Fibroblast of peridontal ligament (primary cell): Measurements from ENCODE around the gene KCNH1.
"Not testable (repeated sequence)": the region's sequence is repeated elsewhere in the genome, so short reads cannot be mapped to it uniquely, and the experiment has no call there.

Experiments used
- DNase-seq: peaks from one replicate; pipeline ENCODE4 v3.0.0-alpha.2; 2010; ENCODE audit errors: extremely low read depth

KCNH1 gene

GRCh38 chr1:211007830-211008229 is 126.1 kb downstream of the KCNH1 start:
- no peak for DNase-seq

DNA sequence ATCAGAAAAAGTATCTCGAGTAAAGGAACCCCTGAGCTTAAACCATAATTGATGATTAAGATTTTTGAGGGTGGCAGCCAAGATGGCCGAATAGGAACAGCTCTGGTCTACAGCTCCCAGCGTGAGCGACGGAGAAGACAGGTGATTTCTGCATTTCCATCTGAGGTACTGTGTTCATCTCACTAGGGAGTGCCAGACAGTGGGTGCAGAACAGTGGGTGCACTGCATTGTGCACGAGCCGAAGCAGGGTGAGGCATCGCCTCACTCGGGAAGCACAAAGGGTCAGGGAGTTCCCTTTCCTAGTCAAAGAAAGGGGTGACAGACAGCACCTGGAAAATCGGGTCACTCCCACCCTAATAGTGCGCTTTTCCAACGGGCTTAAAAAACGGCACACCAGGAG is 138.0 kb downstream of the KCNH1 start:
- DNase-seq = not testable (repeated sequence)

DNA sequence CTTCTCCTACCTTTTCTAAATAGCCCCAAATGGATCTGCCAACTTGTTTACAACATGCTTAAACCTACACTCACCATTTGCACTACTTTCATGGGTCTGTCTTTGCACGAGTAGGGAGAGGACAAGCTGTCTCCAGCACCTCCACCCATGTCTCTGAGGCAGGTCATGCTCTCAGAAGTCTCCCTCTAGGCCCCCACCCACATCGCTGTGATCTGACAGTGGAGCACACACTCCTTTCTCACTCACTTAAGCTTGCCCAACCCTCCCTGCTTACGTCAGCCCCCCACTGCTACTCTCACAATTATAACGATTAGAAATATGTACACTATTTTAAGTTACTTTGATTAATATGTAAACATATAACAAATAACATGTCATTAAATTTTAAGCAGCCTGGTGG is 141.1 kb downstream of the KCNH1 start:
- DNase-seq = no peak

DNA sequence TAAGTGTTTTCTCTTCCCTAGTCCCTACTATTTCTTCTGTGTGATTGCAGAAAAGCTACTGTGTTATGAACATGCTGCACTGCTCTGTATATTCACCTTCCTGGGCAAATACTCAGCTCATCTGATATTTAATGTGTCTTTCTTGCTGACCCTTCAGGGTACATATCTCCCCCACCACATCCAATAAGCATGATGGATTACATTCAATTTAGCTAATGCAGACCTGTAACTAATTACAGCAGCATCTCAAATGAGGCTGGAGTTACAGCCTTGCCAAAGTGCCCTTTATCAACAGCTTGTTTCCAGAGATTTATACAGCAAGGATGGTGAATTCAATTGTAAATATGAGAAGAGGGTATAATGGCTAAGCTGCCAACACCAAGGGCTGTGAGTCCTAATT is 144.0 kb downstream of the KCNH1 start:
- DNase-seq = no peak

DNA sequence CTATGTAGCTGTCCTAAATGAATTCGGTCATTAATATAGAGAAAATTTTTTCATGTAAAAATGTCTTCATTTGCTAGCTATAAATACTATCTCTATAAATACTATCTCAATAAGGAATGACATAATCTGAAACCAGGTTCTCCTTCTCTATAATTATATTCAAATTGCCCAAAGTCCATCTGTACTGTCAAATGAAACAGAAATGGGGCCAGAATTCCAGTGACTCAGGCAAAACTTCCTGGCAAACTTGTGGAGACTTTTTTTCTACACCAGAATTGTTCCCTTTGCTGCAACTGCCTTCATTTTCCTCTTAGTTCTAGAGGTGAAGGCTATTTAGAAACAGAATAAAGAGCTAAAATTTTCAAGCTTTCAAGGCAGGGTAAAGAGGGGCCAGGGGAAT is 152.5 kb downstream of the KCNH1 start:
- no peak for DNase-seq

DNA sequence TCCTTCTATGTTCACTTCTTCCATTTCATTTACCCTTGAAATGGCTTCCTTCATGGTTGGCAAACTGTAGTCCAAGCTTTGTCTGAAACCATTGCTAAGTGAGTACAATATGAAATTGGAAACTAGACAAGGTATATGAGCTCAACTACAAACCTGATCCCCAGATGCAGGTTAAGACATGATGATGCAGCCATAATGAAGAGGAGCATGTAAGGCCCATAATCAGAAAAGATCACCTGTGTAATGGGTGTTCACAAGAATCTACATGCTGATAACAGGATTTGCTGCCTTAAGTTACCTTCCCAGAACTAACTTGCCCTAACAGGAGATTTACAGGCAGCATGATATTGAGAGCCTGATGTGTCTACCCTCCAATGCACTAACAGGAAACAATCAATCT is 153.9 kb downstream of the KCNH1 start:
- DNase-seq = no peak

DNA sequence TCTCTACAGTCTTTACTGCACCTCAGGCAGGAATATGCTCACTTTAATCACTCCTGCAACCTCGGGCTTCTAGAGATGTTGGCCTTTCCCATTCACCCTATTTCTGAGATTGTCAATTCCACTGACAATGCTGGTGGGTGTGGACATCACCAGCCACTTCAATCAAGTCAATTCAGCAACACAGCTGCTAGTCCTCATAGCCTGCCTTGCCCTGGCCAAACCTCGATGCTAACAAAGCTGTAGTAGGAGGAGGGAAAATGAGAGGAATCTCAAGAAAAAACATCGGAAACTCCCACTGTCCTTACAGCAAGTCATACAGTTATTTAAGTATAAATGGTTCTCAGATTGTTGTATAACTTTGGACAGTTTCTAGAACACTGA is 155.0 kb downstream of the KCNH1 start:
- DNase-seq = no peak

DNA sequence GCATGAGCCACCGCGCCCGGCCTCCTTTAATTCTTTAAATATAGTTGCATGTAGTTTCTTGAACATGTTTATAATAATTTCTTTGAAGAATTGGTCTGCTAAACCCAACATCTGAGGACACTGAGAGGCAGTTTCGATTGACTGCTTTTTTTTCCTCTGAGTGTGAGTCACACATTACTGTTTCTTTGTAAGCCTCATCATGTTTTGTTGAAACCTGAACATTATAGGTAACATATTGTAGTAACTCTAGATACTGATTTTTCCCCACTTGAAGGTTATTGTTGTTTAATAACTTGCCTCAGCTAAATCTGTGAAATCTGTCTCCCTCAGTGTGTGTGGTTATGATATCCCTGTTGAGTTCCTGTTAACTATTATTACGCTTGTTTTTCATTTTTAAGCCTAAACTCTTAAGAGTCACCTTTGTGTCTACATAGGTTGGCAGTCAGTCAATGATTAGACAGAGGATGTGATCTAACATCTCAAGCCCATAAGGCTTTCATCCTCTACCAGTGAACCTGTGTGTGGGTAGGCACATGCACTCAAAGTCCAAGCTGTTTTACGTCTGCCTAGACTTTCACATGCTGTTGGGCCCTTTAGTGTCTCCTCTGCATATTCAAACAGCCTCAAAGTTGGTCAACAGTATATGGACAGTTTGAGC is 155.5 kb downstream of the KCNH1 start:
- no peak for DNase-seq

DNA sequence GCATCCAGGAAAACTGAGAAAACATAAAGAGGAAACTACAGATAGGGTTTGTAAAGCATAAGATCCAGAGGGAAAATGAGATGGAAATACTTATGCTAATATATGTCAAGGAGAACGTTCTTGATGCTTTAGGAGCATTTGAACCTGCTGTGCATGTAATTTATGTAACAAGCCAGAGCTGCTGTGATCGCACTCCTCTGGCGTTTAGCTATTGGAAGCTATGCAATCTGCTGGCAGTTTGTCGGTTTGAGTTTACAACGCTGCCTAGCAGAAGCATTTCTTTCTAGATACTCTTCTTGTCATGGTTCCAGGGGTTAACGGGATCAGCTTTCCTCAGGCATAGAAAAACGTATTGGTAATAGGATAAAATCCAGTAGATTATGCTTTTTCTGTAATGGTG is 182.7 kb downstream of the KCNH1 start:
- DNase-seq = no peak

DNA sequence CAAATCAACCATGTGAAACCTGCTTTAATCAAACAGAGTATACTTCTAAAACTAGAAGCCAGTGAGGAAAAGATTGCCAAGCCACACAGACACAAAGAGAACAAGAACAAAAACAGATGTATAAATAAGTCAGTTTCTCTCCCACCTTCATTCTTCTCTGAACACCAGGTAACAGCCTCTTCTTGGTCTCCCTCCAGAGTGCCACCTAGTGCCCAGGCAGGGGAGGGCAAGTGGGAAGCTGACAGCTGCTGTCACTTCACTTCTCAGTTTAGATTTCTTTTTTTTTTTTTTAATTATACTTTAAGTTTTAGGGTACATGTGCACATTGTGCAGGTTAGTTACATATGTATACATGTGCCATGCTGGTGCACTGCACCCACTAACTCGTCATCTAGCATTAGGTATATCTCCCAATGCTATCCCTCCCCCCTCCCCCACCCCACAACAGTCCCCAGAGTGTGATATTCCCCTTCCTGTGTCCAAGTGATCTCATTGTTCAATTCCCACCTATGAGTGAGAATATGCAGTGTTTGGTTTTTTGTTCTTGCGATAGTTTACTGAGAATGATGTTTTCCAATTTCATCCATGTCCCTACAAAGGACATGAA is 183.9 kb downstream of the KCNH1 start:
- not testable (repeated sequence) for DNase-seq

GRCh38 chr1:210949489-210949888 is 184.5 kb downstream of the KCNH1 start:
- no peak for DNase-seq

- DNase-seq = no peak
These were observed 184.9 kb downstream of the KCNH1 start for GRCh38 chr1:210949039-210949438.

GRCh38 chr1:210944252-210944651 is 189.7 kb downstream of the KCNH1 start:
- no peak for DNase-seq

- DNase-seq = no peak
These were observed 191.4 kb downstream of the KCNH1 start for GRCh38 chr1:210942513-210942912.

DNA sequence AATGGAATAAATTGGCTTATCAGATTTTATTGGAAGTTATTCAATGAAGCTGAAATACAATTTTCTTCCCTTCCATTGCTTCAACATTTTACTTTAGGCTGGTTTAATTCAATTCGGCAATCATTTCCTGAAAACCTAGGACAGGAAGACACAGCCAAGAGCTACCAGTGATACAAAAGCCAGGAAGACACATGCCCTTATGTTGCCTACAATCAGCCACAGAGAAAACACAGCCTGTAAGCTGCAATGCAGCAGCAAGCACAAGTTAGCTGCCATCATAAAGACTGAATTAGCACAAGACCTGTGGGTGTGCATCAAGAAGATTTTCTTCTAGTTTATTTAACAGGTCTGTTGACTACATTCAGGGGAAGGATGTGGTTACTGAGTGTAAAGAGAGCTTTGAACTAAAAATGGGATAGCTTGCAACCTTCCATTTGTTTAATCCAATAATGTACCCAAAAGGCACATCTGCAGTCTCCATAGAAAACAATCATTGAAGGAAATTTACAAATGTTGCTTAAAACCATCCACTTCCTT is 193.8 kb downstream of the KCNH1 start:
- no peak for DNase-seq

DNA sequence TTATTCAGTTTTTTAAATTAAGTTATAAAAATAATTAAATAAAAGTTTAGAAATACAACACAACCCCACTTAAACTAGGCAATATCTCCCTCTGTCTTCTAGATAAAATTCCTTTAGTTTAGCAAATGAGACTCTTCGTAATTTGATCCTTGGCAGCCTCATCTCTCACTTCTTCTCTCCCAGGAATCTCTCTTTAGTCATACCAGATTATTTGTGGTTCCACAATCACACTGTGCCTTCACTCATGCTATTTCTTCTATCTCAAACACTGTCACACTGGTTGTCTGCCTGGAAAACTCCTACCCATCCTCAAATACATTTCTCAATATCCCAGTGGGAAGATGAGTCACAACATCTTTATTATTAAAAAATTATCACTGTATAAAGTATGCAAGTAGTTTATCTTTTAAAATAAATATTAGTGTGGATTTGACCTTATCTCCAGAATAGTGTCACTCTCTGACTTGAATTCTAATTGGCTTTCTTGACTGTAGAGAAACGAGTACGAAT is 195.5 kb downstream of the KCNH1 start:
- no peak for DNase-seq

- DNase-seq = no peak
These were observed 196.1 kb downstream of the KCNH1 start for GRCh38 chr1:210937846-210938245.

DNA sequence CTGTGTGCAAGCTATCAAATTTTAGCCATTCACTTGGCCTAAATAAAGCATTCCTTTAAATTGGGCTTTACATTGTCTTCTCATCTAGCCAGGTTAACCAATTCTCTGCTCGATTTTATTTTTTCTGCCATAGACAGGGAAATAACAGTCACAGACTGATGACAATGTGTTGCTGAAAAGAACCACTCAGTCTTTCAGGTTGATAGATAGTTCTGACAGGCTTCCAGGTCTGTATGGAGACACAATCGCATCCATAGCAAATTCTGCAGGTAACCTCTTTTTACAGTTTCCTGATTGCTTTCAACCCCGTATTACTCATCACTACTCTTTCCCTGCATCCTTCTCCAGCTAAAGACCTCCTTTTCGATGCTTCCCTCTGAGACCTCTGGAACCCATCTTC is 198.0 kb downstream of the KCNH1 start:
- DNase-seq = no peak

DNA sequence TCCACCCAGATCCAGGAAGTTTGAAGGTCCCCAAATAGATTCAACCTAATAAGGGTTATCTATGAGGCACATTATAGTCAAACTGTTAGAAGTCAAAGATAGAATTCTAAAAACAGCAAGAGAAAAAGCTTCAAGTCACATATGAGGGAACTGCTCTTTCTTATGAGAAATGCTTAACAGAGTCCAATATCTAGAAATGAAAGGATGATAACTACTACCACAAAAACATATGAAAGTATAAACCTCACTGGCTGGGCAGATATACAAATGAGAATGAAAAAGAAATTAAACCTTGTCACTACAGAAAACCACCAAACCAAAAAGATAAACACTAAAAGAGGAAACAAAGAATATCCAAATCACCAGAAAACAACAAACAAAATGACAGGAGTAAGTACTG is 201.8 kb downstream of the KCNH1 start:
- no peak for DNase-seq

- no peak for DNase-seq
These were observed 211.3 kb downstream of the KCNH1 start for GRCh38 chr1:210922666-210923065.

DNA sequence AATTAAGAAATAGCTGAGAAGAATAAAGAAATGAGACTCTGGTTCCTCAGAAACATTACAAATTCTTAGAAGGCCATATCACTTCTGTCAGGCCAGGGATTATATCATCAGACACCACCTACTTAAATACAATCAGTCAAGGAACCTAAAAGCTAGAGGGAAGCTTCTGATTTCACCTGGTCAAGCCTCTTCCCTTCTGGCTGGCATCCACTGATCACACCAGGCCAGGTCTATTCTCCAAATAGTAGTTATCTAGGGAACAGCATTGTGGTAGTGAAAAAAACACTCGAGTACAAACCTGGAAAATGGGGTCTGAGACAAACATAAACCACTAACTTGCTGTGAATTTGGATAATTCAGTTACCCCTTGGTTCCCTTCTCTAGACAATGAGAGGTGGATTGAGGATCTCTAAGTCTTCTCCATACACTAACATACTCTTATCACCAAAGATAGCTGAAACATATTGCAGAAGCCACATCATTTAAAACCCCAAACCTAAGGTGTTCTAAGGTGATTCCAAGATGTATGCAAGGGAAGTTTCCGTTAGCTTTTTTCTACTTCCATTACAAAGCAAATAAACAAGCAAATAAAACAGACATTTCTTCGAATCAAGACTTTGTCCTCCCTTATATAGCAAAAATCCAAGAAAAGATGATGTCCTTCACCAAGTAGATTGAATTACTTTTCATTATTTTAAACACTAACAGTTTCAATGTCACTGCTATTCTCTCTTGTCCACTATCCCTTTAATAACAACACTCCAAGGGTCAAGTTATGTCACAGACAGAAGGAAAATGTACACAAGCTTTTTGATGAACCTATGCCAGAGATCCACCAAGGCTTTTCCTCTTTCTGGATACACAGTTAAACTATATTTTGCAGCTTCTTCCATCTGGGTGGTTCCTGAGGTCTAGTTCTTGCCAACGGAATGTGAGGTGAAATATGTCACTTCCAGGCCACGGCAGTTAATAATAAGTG is 212.9 kb downstream of the KCNH1 start:
- no peak for DNase-seq

DNA sequence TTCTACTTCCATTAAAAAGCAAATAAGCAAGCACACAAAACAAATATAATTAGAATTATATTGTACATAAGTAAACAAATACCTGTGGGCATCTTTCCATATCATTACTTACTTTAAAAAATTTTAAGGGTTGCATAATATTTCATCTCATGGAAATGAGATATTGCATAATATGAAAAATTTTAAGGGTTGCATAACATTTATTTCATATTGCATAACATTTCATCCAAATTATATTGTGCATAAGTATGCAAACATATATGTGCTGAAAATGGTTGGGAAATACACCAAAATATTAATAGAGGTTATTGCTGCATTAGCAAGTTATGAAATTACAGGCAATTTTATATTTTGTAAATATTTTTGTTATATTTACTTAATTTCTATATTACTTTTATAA is 213.7 kb downstream of the KCNH1 start:
- no peak for DNase-seq
